HCT116 (cell line): Measurements from ENCODE around the gene FAM20C. TPM values are rescaled to one million over a fixed set of nuclear protein-coding genes. Genes with fewer than 3 reads are reported as not detected.

Source experiments
- ATAC-seq: fragments of 200-7000 bp; cut with Tn5 transposase; 2 replicates; pipeline ENCODE4 v1.9.1; 2020; ENCODE audit warnings: mild to moderate bottlenecking, moderate library complexity
- BruUV-seq: library from RNA; stranded (reverse); fragments of 400-500 nt; replicated peaks from 2 replicates; lab custom pipeline; 2021; lab: Mats Ljungman, UMichigan
- CTCF ChIA-PET: fragments of 300-600 bp; sonication (Branson Sonifier 250); formaldehyde crosslinking; loops from one replicate; lab custom pipeline; 2021; ENCODE audit warnings: antibody characterized with exemption; lab: Charles Lee
- POLR2A ChIA-PET: fragments of 300-600, 350-600 bp; sonication (Branson Sonifier 250); formaldehyde crosslinking; loops from one replicate; lab custom pipeline; 2021; ENCODE audit warnings: antibody characterized with exemption; lab: Charles Lee
- RAD21 ChIA-PET, 2 experiments: fragments of 300-600 bp; sonication (Branson Sonifier 250); formaldehyde crosslinking; loops; one replicate each; lab custom pipeline; 2023; ENCODE audit warnings: low total read pairs in 2 of 2; ENCODE audit not compliant: uncharacterized antibody in 2 of 2, unreplicated experiment in 2 of 2, low non-redundant PET in 1 of 2; lab: Charles Lee
- DNase-seq: peaks from one replicate; pipeline ENCODE4 v3.0.0-alpha.2; 2010; ENCODE audit warnings: low read depth, low spot score
- H2AFZ ChIP-seq: fragments of 200-600 bp; shearing (Covaris generic), sonication (generic); 2 replicates; pipeline ENCODE4 v1.6.1; 2017; ENCODE audit warnings: low read depth, mixed run types, mixed read lengths, antibody characterized with exemption, low read length; ENCODE audit not compliant: poor library complexity, severe bottlenecking
- H3K27ac ChIP-seq: 2 replicates; pipeline ENCODE4 v1.5.1; 2012; ENCODE audit warnings: low read depth, low read length
- H3K27me3 ChIP-seq: fragments of 200-600 bp; sonication (generic); 2 replicates; pipeline ENCODE4 v1.6.1; 2016; ENCODE audit warnings: mixed run types, low read length, mixed read lengths; ENCODE audit not compliant: insufficient read depth
- H3K36me3 ChIP-seq, 2 experiments: fragments of 200-500 bp in 1 of 2; fragments of 200-600 bp in 1 of 2; sonication (Bioruptor generic) in 1 of 2; sonication (generic) in 1 of 2; 2 replicates each; pipeline versions ENCODE4 v1.5.1 to v1.6.1; 2014 to 2016; ENCODE audit warnings: low read length in 2 of 2, inconsistent platforms in 1 of 2, mixed read lengths in 1 of 2, mixed run types in 1 of 2; ENCODE audit not compliant: insufficient read depth in 2 of 2, control insufficient read depth in 1 of 2
- H3K4me1 ChIP-seq, 2 experiments: fragments of 200-600 bp in 1 of 2; sonication (generic) in 1 of 2; 2 replicates each; pipeline versions ENCODE4 v1.5.1 to v1.6.1; 2012 to 2017; ENCODE audit warnings: low read length in 2 of 2, inconsistent platforms in 1 of 2, mild to moderate bottlenecking in 1 of 2, mixed read lengths in 1 of 2, mixed run types in 1 of 2, moderate library complexity in 1 of 2; ENCODE audit not compliant: insufficient read depth in 2 of 2, control insufficient read depth in 1 of 2
- H3K4me2 ChIP-seq: fragments of 200-600 bp; sonication (generic); 2 replicates; pipeline ENCODE4 v1.6.1; 2017; ENCODE audit warnings: mixed run types, low read length, mixed read lengths
- H3K4me3 ChIP-seq, 2 experiments: fragments of 200-600 bp in 1 of 2; sonication (generic) in 1 of 2; replicated peaks in 1 of 2; 2 replicates each; pipeline ENCODE4 v1.5.1; 2011 to 2016; ENCODE audit warnings: low read length in 2 of 2, control low read depth in 1 of 2, low read depth in 1 of 2, mild to moderate bottlenecking in 1 of 2, mixed read lengths in 1 of 2, mixed run types in 1 of 2
- H3K79me2 ChIP-seq: fragments of 200-600 bp; sonication (generic); 2 replicates; pipeline ENCODE4 v1.6.1; 2017; ENCODE audit warnings: mild to moderate bottlenecking, mixed run types, low read length, moderate library complexity, mixed read lengths; ENCODE audit not compliant: insufficient read depth
- H3K9ac ChIP-seq: fragments of 200-600 bp; sonication (generic); 2 replicates; pipeline ENCODE4 v1.6.1; 2016; ENCODE audit warnings: low read length, mixed read lengths
- H3K9me2 ChIP-seq: fragments of 200-600 bp; sonication (generic), shearing (Covaris generic); 2 replicates; pipeline ENCODE4 v1.6.1; 2017; ENCODE audit warnings: mixed run types, mild to moderate bottlenecking, moderate library complexity; ENCODE audit not compliant: insufficient read depth
- H3K9me3 ChIP-seq, 2 experiments: fragments of 200-500 bp in 1 of 2; fragments of 200-600 bp in 1 of 2; sonication (Bioruptor generic) in 1 of 2; sonication (generic) in 1 of 2; 2 replicates each; pipeline ENCODE4 v1.6.1; 2014 to 2017; ENCODE audit warnings: low read length in 2 of 2, mixed read lengths in 2 of 2, inconsistent platforms in 1 of 2, low read depth in 1 of 2, mild to moderate bottlenecking in 1 of 2, mixed run types in 1 of 2, moderate library complexity in 1 of 2; ENCODE audit not compliant: control insufficient read depth in 1 of 2, insufficient read depth in 1 of 2
- H4K20me1 ChIP-seq: fragments of 200-600 bp; sonication (generic), shearing (Covaris generic); 2 replicates; pipeline ENCODE4 v1.6.1; 2017; ENCODE audit warnings: mixed run types, mild to moderate bottlenecking, moderate library complexity; ENCODE audit not compliant: insufficient read depth
- intact Hi-C: fragments of 100-400 bp; cut with micrococcal nuclease; formaldehyde crosslinking; loops from 2 replicates; pipeline ENCODE4 v1.10.0; 2022
- total RNA-seq: library from RNA; stranded (reverse); gene quantifications from one replicate; pipeline ENCODE4 v1.2.1, GENCODE V29; 2021; ENCODE audit not compliant: unreplicated experiment
- TF ChIP-seq, protein P1 (sequence below): IDR thresholded peaks from 2 replicates; pipeline ENCODE4 v1.6.1; 2011; ENCODE audit warnings: mild to moderate bottlenecking, low read length, moderate library complexity; ENCODE audit not compliant: insufficient replicate concordance; ENCODE audit errors: extremely low read depth
- TF ChIP-seq, protein P2 (sequence below), 3 experiments: fragments of 200-600 bp in 1 of 3; sonication (generic) in 1 of 3; IDR thresholded peaks in 2 of 3; conservative IDR thresholded peaks in 1 of 3; 2 replicates each; pipeline ENCODE4 v1.5.1; 2012 to 2017; ENCODE audit warnings: low read depth in 2 of 3, low read length in 2 of 3, antibody characterized with exemption in 1 of 3, borderline replicate concordance in 1 of 3, control low read depth in 1 of 3, mild to moderate bottlenecking in 1 of 3, mixed read lengths in 1 of 3, mixed run types in 1 of 3, moderate library complexity in 1 of 3; ENCODE audit not compliant: insufficient read depth in 1 of 3

The FAM20C gene
- total RNA-seq, 1 experiment from 2014 or later = 27.1 TPM

DNA sequence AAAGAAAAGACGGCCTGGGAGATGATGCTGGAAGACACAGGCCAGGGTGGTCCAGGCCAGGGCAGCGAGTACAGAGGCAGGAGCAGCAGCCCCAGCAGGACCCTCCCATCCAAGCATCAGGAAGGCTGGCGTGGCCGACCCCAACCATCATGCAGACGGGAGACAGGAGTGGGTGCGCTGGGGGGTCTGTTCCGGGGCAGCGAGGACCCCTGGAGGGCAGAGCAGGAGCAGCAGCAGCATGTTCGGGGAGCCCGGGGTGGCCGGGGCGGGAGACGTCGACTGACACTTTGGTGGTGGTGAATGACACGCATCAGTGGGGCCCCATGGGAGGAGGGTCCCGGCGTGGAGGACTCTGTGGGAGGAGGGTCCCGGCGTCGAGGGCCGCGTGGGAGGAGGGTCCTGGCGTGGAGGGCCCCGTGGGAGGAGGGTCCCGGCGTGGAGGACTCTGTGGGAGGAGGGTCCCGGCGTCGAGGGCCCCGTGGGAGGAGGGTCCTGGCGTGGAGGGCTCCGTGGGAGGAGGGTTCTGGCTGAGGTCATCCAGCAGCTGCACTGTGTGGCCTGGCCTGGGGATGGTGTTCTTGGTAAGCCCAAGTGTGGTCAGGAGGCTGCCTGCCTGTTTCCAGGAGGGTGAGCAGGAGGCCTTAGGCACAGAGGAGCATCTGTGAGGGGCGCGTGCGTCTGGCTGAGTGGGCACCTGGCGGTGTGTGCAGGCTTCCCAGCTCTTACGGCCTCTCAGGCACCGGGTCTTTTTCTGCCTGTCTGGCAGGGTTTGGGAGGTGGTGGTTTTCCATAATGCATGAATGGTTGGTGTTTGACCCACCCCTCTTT is 38.9 kb downstream of the FAM20C start:
- Histone ChIP-seq H4K20me1 (no peaks in the 10 kb centered on the region), H3K4me1 (no peaks in the 10 kb centered on the region), H3K4me3 (no peak overlapping the region), H2AFZ (no peak overlapping the region), H3K27me3 (no peaks in the 10 kb centered on the region), H3K9me3 (no peaks in the 10 kb centered on the region), H3K79me2 (no peaks in the 10 kb centered on the region), H3K27ac (no peak overlapping the region), H3K9me2 (no peaks in the 10 kb centered on the region), H3K36me3 (no peaks in the 10 kb centered on the region), H3K9ac (no peak overlapping the region), H3K4me2 (no peak overlapping the region)
- POLR2A ChIA-PET = no interaction called here
- no peak for DNase-seq
- no TSS peak for BruUV-seq
- TF ChIP-seq, protein P1, sequence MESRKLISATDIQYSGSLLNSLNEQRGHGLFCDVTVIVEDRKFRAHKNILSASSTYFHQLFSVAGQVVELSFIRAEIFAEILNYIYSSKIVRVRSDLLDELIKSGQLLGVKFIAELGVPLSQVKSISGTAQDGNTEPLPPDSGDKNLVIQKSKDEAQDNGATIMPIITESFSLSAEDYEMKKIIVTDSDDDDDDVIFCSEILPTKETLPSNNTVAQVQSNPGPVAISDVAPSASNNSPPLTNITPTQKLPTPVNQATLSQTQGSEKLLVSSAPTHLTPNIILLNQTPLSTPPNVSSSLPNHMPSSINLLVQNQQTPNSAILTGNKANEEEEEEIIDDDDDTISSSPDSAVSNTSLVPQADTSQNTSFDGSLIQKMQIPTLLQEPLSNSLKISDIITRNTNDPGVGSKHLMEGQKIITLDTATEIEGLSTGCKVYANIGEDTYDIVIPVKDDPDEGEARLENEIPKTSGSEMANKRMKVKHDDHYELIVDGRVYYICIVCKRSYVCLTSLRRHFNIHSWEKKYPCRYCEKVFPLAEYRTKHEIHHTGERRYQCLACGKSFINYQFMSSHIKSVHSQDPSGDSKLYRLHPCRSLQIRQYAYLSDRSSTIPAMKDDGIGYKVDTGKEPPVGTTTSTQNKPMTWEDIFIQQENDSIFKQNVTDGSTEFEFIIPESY = no peak
- TF ChIP-seq, protein P2, sequence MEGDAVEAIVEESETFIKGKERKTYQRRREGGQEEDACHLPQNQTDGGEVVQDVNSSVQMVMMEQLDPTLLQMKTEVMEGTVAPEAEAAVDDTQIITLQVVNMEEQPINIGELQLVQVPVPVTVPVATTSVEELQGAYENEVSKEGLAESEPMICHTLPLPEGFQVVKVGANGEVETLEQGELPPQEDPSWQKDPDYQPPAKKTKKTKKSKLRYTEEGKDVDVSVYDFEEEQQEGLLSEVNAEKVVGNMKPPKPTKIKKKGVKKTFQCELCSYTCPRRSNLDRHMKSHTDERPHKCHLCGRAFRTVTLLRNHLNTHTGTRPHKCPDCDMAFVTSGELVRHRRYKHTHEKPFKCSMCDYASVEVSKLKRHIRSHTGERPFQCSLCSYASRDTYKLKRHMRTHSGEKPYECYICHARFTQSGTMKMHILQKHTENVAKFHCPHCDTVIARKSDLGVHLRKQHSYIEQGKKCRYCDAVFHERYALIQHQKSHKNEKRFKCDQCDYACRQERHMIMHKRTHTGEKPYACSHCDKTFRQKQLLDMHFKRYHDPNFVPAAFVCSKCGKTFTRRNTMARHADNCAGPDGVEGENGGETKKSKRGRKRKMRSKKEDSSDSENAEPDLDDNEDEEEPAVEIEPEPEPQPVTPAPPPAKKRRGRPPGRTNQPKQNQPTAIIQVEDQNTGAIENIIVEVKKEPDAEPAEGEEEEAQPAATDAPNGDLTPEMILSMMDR (IDR thresholded peaks at IDR 0.05 in 2 of 3, conservative IDR thresholded peaks at IDR 0.05 in 1 of 3; ENCODE audit: borderline replicate concordance in 1 of 3, insufficient read depth in 1 of 3, low read depth in 2 of 3, low read length in 2 of 3) = peak in 2 of 3 experiments; percentile 16 to 20; a peak in 2 of 6 replicates
- RAD21 ChIA-PET = no interaction called here
- CTCF ChIA-PET = no interaction called here
- ATAC-seq = peak; percentile 54
- intact Hi-C loops = no loop called here
